ENCODE results near the gene PSMB7. TPM values are rescaled to one million over a fixed set of nuclear protein-coding genes. Genes with fewer than 3 reads are reported as not detected.

Gene PSMB7
- total and polyA plus RNA-seq, 2 of the 4 experiments (the other 2 are of a cell fraction), result 340 to 430 TPM

DNA sequence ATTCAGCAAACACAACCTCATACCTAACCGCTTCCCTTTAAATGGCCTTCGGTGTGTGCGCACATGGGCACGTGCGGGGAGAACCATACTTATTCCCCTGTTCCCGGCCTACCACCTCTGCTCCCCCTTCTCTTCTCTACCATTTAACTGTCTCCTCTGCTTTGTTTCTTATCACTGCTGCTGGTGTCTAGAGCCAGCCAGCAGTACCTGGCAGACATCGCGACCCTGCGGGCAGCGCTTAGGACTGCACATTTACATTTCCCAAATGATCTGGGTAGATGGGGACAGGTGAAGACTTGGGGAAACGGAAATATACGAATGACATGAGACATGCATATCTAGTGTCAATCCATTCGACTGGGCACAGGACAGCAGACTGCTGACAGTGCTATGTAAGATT is 56.6 kb downstream of the PSMB7 start:
- no peak overlapping the region for H2BK20ac ChIP-seq (ENCODE audit: low read depth, low read length)
- H4K5ac ChIP-seq (ENCODE audit: low read depth, low read length), result no peak overlapping the region
- H3K4me1 ChIP-seq (ENCODE audit: control insufficient read depth, insufficient read depth, low read length), result peaks cover 16% of the 10 kb centered on the region
- H2AK5ac ChIP-seq (ENCODE audit: low read depth, low read length), result no peak overlapping the region
- H3K79me1 ChIP-seq (ENCODE audit: low read depth in 1 of 2, low read length in 2 of 2), result peaks cover 29 to 96% of the 10 kb centered on the region in 2 experiments
- peaks cover 89% of the 10 kb centered on the region for H4K20me1 ChIP-seq (ENCODE audit: insufficient read depth, low read length)
- DNase-seq (no peak), ATAC-seq (ENCODE audit: low read depth) (no peak)
- no peak overlapping the region for H2AK9ac ChIP-seq (replicated peaks; ENCODE audit: low read depth, low read length, poor library complexity)
- BruUV-seq (replicated peaks), result no TSS peak
- no peak overlapping the region for H4K8ac ChIP-seq (ENCODE audit: low read depth in 2 of 2, low read length in 2 of 2)
- no peak overlapping the region for H3K4me3 ChIP-seq (ENCODE audit: insufficient read depth, low read depth, low read length)
- no peak overlapping the region for H3K56ac ChIP-seq (ENCODE audit: extremely low read depth, insufficient read depth, low read length)
- dilution Hi-C loops (cut with HindIII; ENCODE audit: low sequenced_read_pairs, unreplicated experiment) (no loop called here), intact Hi-C loops (cut with micrococcal nuclease) (no loop called here), in situ Hi-C loops (cut with MboI; ENCODE audit: low sequenced_read_pairs) (no loop called here)
- H3K9me1 ChIP-seq (ENCODE audit: insufficient read depth, low read length), result peaks cover 48% of the 10 kb centered on the region
- H3K9me3 ChIP-seq (ENCODE audit: control insufficient read depth, insufficient read depth, low read length), result no peaks in the 10 kb centered on the region
- H2BK15ac ChIP-seq (ENCODE audit: low read depth, low read length), result no peak overlapping the region
- no peak overlapping the region for H3K4me2 ChIP-seq (ENCODE audit: low read depth, low read length)
- no peak overlapping the region for H2BK5ac ChIP-seq (ENCODE audit: low read depth, low read length, poor library complexity, severe bottlenecking)
- peaks cover 41% of the 10 kb centered on the region for H3K36me3 ChIP-seq (ENCODE audit: control insufficient read depth, insufficient read depth, low read length)
- H3K27me3 ChIP-seq (ENCODE audit: control insufficient read depth, insufficient read depth, low read length), result no peaks in the 10 kb centered on the region
- no peak overlapping the region for H3K14ac ChIP-seq (replicated peaks; ENCODE audit: low read depth, low read length)
- H3K9ac ChIP-seq (ENCODE audit: low read depth, low read length), result no peak overlapping the region
- no peak overlapping the region for H3K23ac ChIP-seq (ENCODE audit: low read depth, low read length)
- H3K4ac ChIP-seq (ENCODE audit: low read depth, low read length), result no peak overlapping the region
- ChIA-PET POLR2A (ENCODE audit: unreplicated experiment) (no interaction called here), CTCF (no interaction called here)
- H3K27ac ChIP-seq (ENCODE audit: insufficient read depth, low read length), result no peak overlapping the region
- 100% methylated on average over 3 of the region's 13 CpGs; no CpG with 5 or more reads in 1 of the 2 experiments for WGBS, 2 experiments (ENCODE audit: extremely low coverage in 2 of 2, insufficient read length in 1 of 2)
- H4K91ac ChIP-seq (ENCODE audit: insufficient read depth, low read depth, low read length), result no peak overlapping the region
- H2BK120ac ChIP-seq (ENCODE audit: low read depth, low read length), result no peak overlapping the region
- TF ChIP-seq BHLHE40 (IDR thresholded peaks at IDR 0.05; ENCODE audit: low read depth, low read length) (no peak), CEBPB (IDR thresholded peaks at IDR 0.05; ENCODE audit: low read depth, low read length) (no peak), RAD21 (IDR thresholded peaks at IDR 0.05; ENCODE audit: low read length) (no peak), MXI1 (IDR thresholded peaks at IDR 0.05; ENCODE audit: borderline replicate concordance, low read depth, low read length) (no peak), USF2 (IDR thresholded peaks at IDR 0.05; ENCODE audit: low read depth, low read length) (no peak), POLR2A (IDR thresholded peaks at IDR 0.05; ENCODE audit: low read depth, low read length) (no peak), CHD1 (IDR thresholded peaks at IDR 0.05; ENCODE audit: low read depth, low read length) (no peak), MAZ (IDR thresholded peaks at IDR 0.05; ENCODE audit: borderline replicate concordance, low read depth, low read length) (no peak), RCOR1 (IDR thresholded peaks at IDR 0.05; ENCODE audit: insufficient replicate concordance, low read length) (no peak), NFE2L2 (IDR thresholded peaks at IDR 0.05; ENCODE audit: low read depth, low read length) (no peak)
- TF ChIP-seq, protein P1, sequence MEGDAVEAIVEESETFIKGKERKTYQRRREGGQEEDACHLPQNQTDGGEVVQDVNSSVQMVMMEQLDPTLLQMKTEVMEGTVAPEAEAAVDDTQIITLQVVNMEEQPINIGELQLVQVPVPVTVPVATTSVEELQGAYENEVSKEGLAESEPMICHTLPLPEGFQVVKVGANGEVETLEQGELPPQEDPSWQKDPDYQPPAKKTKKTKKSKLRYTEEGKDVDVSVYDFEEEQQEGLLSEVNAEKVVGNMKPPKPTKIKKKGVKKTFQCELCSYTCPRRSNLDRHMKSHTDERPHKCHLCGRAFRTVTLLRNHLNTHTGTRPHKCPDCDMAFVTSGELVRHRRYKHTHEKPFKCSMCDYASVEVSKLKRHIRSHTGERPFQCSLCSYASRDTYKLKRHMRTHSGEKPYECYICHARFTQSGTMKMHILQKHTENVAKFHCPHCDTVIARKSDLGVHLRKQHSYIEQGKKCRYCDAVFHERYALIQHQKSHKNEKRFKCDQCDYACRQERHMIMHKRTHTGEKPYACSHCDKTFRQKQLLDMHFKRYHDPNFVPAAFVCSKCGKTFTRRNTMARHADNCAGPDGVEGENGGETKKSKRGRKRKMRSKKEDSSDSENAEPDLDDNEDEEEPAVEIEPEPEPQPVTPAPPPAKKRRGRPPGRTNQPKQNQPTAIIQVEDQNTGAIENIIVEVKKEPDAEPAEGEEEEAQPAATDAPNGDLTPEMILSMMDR (conservative IDR thresholded peaks at IDR 0.05; ENCODE audit: low read depth, low read length), result no peak
- TF ChIP-seq, protein P2, sequence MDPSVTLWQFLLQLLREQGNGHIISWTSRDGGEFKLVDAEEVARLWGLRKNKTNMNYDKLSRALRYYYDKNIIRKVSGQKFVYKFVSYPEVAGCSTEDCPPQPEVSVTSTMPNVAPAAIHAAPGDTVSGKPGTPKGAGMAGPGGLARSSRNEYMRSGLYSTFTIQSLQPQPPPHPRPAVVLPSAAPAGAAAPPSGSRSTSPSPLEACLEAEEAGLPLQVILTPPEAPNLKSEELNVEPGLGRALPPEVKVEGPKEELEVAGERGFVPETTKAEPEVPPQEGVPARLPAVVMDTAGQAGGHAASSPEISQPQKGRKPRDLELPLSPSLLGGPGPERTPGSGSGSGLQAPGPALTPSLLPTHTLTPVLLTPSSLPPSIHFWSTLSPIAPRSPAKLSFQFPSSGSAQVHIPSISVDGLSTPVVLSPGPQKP (IDR thresholded peaks at IDR 0.05; ENCODE audit: borderline replicate concordance, low read depth, low read length), result no peak
- no peak overlapping the region for H3K18ac ChIP-seq (ENCODE audit: low read depth, low read length)
- H2AFZ ChIP-seq (replicated peaks; ENCODE audit: low read length, poor library complexity), result no peak overlapping the region
